ENCODE measurements around the gene TPSG1. TPM values are rescaled to one million over a fixed set of nuclear protein-coding genes. Genes with fewer than 3 reads are reported as not detected.
A peak's percentile ranks its signal among the peaks of the same experiment; 100 is the strongest.

Gene TPSG1
- total and polyA plus RNA-seq, 8 donors, result 0.34 to 0.92 (median 0.35) TPM; not detected in 5

GRCh38 chr16:1182316-1182671 lies 42.8 kb downstream of the TPSG1 start:
- no peak overlapping the region for H3K27ac ChIP-seq
- no peaks in the 10 kb centered on the region for H3K9me3 ChIP-seq
- peak overlapping the region in 1 of 2 donors; percentile 5 for H3K4me3 ChIP-seq
- no peaks in the 10 kb centered on the region for H3K36me3 ChIP-seq
- TF ChIP-seq, protein P1, sequence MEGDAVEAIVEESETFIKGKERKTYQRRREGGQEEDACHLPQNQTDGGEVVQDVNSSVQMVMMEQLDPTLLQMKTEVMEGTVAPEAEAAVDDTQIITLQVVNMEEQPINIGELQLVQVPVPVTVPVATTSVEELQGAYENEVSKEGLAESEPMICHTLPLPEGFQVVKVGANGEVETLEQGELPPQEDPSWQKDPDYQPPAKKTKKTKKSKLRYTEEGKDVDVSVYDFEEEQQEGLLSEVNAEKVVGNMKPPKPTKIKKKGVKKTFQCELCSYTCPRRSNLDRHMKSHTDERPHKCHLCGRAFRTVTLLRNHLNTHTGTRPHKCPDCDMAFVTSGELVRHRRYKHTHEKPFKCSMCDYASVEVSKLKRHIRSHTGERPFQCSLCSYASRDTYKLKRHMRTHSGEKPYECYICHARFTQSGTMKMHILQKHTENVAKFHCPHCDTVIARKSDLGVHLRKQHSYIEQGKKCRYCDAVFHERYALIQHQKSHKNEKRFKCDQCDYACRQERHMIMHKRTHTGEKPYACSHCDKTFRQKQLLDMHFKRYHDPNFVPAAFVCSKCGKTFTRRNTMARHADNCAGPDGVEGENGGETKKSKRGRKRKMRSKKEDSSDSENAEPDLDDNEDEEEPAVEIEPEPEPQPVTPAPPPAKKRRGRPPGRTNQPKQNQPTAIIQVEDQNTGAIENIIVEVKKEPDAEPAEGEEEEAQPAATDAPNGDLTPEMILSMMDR (IDR thresholded peaks at IDR 0.05), result no peak
- ATAC-seq (peak; percentile 87), DNase-seq (peak in 3 of 4 donors; percentile 58 to 89 (median 69))
- peaks cover 13 to 16% of the 10 kb centered on the region in 2 donors for H3K4me1 ChIP-seq
- peaks cover 0 to 63% of the 10 kb centered on the region in 2 donors for H3K27me3 ChIP-seq
- intact Hi-C loops (cut with DNase I), result no loop called here

GRCh38 chr16:1181404-1182315 lies 43.4 kb downstream of the TPSG1 start:
- peaks cover 13 to 16% of the 10 kb centered on the region in 2 donors for H3K4me1 ChIP-seq
- H3K27me3 ChIP-seq, result peaks cover 0 to 68% of the 10 kb centered on the region in 2 donors
- H3K9me3 ChIP-seq, result no peaks in the 10 kb centered on the region
- intact Hi-C loops (cut with DNase I), result no loop called here
- peak overlapping the region in 1 of 2 donors; percentile 5 for H3K4me3 ChIP-seq
- H3K27ac ChIP-seq, result no peak overlapping the region
- DNase-seq (no peak), ATAC-seq (peak; percentile 29)
- TF ChIP-seq, protein P1 (IDR thresholded peaks at IDR 0.05), result no peak
- no peaks in the 10 kb centered on the region for H3K36me3 ChIP-seq

DNA sequence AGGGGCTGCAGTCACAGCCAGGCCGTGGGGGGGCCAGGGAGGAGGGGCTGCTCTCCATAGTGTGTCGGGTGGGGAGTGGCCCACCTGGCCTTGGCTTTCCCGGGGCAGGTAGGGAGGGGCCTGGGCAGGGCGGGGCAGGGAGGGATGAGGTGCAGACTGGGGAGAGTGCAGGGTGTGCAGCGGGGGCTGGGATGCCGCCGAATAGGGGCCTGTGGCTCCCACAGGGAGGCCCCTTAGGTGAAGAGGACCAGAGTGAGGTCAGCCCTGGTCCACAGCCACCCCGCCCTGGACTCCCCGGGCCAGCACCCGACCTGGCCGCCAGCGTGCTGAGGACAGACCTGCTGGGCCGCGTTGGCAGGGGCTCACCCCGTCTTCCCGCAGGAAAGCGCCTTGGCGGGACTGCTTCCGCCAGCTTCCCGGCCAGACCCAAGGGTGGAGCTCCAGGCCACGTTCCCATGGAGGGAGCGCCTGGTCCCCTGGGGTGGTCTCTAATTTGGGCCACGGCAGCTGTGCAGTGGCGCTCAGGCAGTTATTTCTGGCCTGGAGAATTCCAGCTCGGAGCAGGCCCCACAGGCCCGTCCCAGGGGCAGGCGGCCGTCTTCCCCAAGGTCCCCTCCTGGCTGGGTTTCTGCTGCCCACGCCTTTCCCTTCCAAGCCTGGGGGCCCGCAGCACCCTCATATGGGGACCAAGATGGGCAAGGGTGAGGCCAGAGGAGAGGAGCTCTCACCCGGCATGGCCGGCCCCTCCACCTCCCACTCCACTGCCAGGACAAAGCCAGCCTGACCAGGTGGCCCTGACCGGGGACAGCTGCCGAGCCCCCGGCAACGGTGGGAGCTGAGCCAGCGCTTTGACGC lies 44.3 kb downstream of the TPSG1 start:
- ATAC-seq, result no peak
- TF ChIP-seq, protein P1 (IDR thresholded peaks at IDR 0.05), result no peak
- peaks cover 13 to 16% of the 10 kb centered on the region in 2 donors for H3K4me1 ChIP-seq
- H3K27me3 ChIP-seq, result peaks cover 0 to 77% of the 10 kb centered on the region in 2 donors
- intact Hi-C loops (cut with DNase I), result no loop called here
- peak in 1 of 4 donors; percentile 22 for DNase-seq
- no peak overlapping the region for H3K27ac ChIP-seq
- no peak overlapping the region for H3K4me3 ChIP-seq
- no peaks in the 10 kb centered on the region for H3K36me3 ChIP-seq
- no peaks in the 10 kb centered on the region for H3K9me3 ChIP-seq

DNA sequence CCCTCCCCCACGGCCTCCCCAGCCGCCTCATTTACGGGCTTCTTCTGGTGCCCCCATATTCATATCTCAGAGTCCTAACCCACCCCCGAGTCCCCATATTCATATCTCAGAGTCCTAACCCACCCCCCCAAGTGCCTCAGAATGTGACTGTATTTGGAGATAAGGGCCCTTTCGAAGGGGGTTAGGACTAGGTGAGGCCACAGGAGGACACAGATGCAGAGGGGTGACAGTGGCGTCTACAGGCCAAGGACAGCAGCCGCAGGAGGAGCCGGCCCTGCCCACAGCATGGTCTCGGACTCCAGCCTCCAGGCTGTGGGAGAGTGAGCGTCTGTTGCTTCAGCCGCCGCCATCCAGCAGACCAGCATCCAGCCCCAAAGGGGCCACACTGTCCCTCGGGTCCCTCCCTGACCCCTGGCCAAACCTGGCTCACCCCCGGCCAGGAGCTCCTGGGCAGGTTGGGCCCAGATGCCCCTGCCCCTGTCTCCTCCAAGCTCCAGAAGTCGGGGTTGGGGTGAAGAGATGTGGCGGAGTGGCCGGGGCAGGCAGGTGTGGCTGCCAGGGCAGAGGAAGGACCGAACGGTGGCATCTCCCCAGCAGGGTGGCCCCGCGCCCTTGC lies 46.7 kb downstream of the TPSG1 start:
- Histone ChIP-seq H3K9me3 (no peaks in the 10 kb centered on the region), H3K36me3 (no peaks in the 10 kb centered on the region), H3K27me3 (peaks cover 0 to 74% of the 10 kb centered on the region in 2 donors), H3K27ac (no peak overlapping the region), H3K4me1 (peaks cover 13 to 15% of the 10 kb centered on the region in 2 donors), H3K4me3 (no peak overlapping the region)
- TF ChIP-seq, protein P1 (IDR thresholded peaks at IDR 0.05), result no peak
- ATAC-seq, result no peak
- DNase-seq, result no peak
- intact Hi-C loops (cut with DNase I), result no loop called here

All from left lung (tissue), 10 donors.